Suppressor macrophage treated with lipopolysaccharide for 1 hour (primary cell): ENCODE results near the gene SLC16A10.
A peak's percentile ranks its signal among the peaks of the same experiment; 100 is the strongest.
"Not testable (repeated sequence)": the region's sequence is repeated elsewhere in the genome, so short reads cannot be mapped to it uniquely, and the experiment has no call there.

Experiments used
- DNase-seq, 3 donors: peaks; one replicate each; pipeline ENCODE4 v3.0.0-alpha.2; 2020 to 2022

Gene SLC16A10

DNA sequence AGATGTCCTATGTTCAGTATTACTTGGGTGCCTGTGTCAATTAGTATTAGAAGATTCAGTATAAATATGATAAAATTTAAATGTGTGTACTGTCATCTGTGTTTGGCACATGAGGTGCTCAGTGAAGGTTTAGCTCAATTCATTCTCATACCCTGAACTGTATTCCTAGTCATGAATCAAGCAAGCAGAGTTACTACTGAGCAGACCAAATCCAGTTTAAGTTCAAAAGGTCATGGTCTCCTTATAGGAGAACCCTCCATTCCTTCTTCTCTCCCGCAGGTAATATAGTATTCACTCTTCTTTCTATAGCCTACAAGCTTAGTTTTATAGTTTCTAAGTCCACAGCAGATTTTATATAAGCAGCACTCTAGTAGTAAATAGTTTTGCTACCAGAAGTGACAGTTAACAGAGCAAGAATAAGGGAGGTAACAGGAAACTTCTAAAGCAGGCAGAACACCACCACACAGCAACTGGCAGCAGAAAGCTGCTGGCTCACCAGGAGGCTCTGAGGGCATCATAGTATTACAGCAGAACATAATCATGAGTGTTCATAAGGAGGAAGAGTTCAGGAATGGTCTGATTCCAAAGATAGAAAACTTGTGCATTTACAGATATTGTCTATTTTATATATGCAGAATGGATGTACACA is 133.2 kb downstream of the SLC16A10 start:
- DNase-seq = no peak

DNA sequence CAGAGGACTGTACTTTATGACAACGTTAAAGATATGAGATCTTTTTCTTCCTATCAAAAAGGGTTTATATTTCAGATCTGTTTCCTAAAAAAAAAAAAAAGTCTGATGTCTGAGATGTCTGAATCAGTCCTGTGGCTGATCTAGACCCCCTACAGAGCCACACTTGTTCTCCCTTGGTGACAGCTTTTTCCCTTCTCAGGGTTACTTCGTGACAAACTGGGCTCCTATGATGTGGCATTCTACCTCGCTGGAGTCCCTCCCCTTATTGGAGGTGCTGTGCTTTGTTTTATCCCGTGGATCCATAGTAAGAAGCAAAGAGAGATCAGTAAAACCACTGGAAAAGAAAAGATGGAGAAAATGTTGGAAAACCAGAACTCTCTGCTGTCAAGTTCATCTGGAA is 134.5 kb downstream of the SLC16A10 start:
- no peak for DNase-seq

DNA sequence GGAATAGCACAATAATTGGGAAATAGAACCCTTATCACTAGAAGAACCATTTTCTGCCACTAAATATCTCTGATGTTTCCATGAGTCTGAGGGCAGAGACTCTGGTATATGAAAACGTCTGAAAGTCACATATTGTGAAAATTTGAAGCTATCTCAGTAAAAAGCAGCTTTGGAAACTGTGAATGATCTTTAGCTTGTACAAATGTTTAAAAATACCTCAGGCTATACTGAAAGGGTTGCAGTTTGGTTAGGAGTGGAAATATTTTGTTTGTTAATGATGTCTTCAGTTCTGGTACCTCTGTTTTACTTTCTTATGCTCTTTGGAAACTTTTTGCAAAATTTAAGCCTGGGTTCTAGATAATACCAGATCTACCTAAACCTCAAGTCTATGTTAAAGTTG is 135.0 kb downstream of the SLC16A10 start:
- no peak for DNase-seq

DNA sequence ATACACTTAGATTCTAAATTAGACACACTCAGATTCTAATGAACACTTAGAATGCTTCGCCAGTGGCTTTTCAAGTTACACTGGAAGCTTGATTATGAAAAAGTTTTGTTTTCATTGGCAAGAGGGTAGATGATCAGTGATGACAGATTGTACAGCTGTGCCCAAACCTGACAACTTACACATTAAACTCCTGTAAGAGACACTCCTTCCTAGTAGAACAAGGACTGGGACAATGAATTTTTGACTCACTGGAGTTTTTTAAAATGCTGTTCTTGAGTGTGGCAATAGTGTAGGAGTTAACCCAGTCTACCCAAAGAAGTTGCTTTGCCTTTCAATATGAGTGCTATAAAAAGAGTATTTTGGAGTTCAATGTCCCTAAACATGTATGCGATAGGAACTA is 140.8 kb downstream of the SLC16A10 start:
- peak; percentile 43 to 71 (median 64) for DNase-seq

DNA sequence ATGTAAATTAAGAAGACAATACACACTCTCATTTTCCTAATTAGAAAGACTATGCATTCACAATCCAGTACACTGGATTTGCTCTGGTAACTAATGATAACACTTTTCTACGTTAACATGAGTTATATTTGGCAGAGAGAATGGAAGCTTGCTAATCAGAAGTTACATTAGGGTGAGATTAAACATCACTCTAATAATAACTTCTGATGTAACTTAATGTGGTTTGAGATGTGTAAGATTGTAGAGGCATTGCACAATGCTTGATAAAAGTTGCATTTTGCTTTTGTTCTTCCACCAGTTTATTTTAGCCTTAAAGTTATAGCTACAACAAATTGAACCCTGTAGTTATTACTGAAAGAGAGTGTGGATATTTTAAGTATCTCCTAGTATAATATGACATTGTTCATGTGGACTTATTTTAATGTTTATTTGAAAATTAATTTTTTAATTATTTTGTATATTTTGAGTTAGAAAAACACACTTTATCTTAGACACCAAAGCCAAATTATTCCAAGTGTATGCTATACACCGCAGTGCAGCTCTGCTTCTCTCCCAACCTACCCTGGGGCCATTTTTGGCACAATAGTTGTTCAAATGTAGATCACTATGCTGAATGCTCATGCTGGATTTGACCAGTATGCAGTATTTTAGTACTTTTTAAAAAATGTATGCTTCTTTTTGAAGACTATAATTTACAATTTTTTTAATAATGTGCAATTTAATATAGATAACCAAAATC is 143.2 kb downstream of the SLC16A10 start:
- peak; percentile 56 to 91 (median 90) for DNase-seq

DNA sequence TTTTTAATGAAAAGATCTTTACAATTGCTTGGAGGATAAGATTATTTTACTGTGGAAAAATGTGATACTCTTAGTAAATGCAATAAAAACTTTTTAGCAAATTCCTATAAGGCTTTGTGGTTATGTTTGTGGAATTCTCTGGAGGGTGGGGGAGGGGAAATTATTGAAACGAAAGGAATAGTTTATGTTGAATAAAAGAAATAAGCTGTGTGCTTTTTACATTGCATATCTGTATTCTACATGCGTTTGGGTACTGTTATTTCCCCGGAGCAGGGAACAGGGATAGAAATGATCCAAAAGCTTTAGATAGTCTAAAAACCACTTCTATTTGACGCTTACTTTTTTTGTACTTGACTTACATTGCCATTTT is 143.8 kb downstream of the SLC16A10 start:
- DNase-seq = no peak

DNA sequence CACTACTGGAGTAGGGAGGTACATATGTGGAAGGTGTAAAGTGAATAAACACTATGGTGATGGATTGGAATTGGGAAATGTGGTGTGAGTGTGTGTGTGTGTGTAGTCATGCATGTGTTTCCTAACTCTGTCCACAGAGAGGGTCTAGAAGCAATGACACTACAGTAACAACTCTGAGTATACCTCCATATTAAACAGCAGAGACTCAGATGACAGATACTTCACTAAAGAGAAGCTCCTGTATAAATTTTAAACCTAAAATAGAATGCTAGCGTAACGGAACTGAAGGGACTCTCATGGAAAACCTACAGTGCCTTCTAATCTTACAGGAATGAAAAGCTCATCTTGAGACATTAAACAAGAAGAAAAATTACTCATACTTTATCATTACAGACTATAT is 150.5 kb downstream of the SLC16A10 start:
- peak in 2 of 3 donors; percentile 36 to 45 for DNase-seq

DNA sequence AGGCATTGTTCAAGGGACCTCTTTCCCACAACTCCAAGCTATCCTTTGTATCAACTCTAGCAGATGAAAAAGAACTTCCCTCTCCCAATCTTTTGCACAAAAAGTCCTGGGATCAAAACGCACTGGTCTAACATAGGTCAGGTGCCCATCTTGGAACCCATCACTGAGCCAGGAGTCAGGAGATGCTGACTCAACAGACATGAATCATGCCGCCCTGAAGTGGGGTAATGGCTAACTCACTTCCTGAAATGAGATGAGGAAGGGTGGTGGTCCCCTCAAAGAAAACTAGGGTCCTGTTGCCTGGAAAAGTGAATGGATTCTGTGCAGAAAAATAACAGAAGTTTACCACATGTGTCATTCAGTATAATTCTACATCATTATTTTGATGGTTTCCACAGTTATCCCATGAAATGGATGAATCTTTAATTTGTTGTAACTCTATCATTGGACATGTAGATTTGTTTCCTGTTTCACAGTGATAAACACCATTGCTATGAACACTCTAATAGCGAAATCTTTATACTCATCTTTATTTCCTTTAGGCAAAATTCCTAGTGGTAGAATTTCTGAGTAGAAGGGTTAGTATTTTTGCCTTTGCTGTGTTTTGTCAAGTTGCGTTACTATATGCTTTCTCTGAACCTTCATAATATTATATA is 151.3 kb downstream of the SLC16A10 start:
- peak; percentile 74 to 81 (median 81) for DNase-seq

DNA sequence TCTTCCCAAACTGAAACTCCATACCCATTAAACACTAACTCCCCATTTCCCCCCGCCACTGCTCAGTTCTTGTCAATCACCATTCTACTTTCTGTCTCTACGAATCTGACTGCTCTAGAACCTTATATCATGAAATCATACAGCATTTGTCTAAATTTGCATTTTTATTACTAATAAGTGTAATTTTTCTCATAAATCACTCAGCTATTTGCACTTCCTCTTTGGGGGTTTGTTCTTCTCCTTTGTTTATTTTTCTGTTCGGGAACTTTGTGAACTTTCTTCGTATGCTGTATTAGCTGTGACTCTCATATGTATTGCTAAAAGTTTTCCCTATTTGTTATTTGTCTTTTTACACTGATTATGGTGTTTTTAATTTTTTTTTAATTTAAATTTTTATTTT is 152.2 kb downstream of the SLC16A10 start:
- peak; percentile 42 to 88 (median 78) for DNase-seq

DNA sequence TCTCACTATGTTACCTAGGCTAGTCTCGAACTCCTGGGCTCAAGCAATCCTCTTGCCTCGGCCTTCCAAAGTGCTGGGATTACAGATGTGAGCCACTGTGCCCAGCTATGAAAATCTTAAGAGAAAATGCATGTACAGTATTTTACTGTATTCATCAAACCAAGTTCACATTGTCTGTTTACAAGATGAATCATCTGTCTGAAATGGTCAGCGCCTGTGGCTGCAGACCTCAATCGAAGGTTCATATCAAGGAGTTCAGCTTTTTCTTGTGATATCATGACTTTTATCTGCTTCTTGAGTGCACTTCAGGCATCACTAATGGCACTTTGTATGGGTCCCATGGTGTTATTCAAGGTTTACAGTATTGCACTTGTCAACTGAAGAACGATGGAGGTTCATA is 155.1 kb downstream of the SLC16A10 start:
- DNase-seq = no peak

DNA sequence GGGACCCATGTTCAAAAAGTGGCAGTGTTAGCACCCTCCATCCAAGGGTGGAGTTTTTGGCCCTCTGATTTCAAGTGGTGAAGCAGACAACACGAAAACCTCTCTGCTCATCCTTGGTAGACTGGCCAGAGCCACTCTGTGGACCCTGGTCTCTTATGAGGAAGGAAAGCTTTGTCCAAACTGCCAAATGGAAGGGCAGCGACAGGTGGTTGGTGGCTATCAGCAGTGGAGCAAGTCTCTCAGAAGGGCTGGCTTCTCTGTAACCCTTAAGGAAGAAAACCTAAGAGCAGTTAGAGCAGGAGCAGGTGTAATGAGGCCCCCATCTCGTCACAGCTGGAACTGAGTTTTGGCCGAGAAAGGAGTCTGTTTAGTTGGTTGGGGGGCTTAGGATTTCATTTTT is 155.8 kb downstream of the SLC16A10 start:
- no peak for DNase-seq

DNA sequence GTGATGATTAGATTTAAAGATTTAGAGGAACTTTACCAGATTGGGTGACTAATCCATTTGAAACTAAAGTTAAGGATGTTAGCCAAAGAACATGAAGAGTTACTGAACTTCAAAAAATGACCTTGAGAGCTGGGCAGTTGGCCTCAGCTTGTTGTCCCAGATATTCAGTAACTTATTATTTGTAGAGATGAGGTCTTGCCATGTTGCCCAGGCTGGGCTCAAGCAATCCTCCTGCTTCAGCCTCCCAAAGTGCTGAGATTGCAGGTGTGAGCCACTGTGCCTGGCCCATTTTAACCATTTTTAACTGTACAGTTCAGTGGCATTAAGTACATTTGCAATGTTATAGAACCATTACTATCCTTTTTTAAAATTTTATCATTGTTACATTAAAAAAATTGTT is 161.5 kb downstream of the SLC16A10 start:
- DNase-seq = no peak

DNA sequence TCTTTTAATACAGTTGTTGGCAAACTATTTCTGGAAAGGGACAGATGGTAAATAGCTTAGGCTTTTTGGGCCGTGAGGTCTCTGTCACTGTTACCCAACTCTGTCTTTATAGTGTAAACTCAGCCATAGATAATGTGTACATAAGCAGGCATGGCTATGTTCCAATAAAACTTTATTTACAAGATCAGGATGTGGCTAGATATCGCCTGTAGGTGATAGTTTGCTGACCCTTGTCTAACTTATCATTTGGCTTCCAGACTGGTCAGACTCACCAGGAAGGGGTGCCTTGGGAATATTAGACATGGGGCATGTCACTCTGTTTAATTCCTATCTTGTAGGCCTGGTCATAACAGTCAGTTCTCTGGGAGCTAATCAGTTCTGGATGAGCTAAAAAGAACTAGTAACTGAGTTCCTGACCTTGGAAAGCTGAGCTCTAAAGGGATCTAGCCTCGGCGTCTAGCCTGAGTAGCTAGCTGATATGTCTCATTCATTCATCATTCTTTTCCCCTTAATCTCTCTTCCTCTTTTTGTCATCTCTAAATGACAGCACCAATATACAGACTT is 163.6 kb downstream of the SLC16A10 start:
- peak; percentile 28 to 67 (median 63) for DNase-seq

DNA sequence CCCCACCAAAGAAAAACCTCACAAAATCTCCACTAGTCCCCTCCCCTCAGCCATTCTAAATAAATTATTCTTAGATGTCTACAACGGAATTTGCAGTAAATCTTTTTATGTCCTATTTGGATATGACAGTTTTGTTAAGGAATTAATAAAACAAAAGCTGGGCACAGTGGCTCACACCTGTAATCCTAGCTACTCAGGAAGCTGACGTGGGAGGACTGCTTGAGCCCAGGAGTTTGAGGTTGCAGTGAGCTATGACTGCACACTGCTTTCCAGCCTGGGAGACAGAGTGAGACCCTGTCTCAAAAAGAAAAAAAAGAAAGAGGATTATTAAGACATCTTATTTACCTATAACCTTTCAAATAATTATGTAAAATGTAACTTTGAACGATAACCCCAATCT is 165.4 kb downstream of the SLC16A10 start:
- no peak for DNase-seq

DNA sequence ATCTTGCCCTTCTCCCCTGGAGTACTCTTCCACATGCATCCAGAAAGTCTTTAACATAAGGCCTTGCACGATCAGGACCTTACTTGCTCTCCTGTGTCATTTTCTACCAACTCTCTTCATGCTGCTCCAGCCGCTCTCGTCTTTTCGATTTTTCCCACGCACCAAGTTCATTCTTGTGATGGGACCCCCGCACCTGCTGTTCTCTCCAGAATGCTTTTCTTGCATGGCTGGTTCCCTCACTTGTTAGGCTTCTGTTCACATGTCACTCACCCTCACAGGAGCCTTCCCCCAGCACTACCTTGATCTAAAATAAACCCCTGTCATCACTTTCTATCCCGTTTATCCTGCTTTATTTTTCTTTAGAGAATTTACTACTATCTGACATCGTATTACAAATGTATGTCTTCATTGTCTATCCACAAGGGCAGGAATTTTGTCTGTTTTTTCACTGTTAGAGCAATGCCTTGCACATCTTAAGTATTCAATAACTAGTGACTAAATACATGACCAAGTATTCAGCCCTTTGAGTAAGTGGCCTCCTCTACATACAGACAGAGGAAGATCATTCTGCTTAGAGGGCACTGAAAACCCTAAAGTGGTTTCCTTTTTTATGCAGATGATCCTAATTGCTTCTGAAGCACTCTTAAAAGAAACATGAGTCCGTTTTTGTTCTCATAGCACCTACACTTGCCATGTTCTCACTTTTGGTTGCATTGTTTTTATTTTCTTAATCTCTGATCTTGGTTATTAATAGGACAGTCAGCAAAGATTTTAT is 166.9 kb downstream of the SLC16A10 start:
- DNase-seq = no peak

DNA sequence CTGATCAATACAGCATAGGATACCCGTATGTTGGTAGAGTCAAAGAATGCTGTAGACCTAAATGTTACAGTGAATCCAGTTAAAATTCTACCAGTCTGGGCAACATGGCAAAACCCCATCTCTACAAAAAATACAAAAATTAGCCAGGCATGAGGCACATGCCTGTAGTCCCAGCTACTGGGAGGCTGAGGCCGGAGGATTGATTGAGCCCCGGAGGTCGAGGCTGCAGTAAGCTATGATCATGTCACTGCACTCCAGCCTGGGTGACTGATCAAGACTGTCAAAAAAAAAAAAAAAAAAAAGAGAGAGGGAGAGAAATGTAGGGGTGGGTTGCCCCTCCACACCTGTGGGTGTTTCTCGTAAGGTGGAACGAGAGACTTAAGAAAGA is 167.5 kb downstream of the SLC16A10 start:
- no peak for DNase-seq

DNA sequence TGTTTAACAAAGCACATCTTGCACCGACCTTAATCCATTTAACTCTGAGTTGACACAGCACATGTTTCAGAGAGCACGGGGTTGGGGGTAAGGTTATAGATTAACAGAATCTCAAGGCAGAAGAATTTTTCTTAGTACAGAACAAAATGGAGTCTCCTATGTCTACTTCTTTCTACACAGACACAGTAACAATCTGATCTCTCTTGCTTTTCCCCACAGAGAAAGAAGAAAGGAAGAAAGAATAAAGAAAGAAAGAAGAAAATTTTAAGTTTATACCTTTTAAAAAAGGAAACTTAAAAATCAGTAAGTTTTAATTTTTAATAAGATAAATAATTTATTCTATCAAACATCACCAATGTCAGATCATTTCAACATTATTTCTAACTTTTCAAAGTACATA is 168.5 kb downstream of the SLC16A10 start:
- not testable (repeated sequence) for DNase-seq

DNA sequence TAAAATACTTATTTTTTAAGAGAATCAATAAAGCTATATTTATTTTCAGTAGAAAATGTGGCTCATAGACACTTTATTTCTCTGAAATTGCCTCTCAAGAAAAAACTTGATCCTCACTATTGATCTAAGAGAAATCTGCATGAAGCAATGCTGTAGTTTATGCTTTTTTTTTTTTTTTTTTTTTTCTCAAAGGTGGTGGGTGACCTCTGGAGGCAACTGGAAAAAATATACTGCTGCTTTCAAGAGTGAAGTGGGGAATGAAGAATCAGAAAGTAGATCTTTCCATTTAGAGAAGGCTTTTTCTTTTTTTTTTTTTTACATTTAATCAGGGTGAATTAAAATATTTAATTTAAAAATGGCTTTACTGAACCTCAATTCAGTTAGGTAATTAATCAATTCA is 169.3 kb downstream of the SLC16A10 start:
- peak in 1 of 3 donors; percentile 22 for DNase-seq

DNA sequence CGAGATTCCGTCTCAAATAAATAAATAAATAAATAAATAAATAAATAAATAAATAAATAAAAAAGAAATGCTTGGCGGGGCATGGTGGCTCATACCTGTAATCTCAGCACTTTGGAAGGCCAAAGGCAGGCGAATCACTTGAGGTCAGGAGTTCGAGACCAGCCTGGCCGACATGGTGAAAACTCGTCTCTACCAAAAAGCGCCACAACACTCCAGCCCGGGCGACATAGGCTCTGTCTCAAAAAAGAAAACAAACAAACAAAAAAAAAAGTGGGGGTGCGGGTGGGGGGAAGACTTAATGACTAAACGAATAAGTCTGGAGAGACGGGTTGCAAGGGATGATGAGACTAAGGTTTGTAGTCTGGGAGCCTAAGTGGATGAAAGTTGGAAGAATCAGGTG is 170.7 kb downstream of the SLC16A10 start:
- no peak for DNase-seq

DNA sequence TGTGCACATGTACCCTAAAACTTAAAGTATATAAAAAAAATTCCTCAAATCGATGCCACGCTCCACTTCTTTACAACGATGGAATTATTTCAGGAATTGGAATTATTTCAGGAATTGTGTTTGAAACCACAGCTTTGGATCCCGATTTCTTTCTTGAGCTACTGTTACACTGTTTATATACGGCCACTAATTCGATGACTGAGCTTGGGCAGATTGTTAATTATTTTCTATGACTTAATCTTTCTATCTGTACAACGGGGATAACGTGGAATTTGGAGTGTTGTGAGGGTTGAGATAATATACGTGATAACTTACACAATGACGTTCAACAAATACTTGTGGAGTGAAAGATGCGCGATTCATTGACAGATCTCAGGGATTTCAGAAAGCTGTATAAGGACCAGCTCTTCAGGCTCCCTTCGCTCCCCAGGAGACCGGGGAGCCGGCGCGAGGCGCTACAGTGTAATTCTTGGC is 171.3 kb downstream of the SLC16A10 start:
- no peak for DNase-seq

DNA sequence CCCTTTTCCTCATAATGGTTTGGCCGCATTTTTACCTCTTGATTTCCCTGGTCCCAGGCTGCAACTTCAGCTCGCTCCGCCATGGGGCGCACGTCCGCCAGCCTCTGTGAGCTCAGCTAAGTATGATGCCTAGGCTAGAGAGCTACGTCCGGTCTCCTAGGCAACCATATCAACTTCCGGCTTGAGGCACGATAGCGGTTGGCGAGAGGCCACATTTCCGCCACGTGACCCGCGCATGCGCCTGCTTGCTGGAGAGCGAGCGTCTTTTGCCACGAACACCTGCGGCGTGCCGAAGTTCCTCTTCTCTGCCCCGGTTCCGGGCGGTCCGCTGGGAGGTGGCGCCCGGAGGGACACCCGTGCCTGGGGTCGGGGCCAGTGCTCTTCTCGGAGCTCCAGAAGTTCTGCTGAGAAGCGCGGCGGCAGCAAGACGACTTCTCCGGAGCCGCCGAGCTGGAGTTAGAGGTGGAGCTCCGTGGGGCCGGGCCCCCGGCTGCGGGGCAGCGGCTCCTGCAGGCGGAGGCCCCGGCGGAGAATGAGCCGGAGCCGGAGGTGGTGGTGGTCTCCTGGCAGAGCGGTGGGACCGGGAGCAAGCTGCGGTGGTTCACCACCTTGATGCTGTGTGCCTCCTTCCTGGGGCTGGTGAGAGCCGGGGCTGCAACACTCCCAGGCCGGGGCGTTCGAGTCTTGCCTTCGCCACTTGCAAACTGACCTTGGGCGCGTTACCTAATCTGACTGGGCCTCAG is 172.0 kb downstream of the SLC16A10 start:
- DNase-seq = peak; percentile 99 to 100 (median 100)
